ENCODE results near the gene RALGDS. TPM values are rescaled to one million over a fixed set of nuclear protein-coding genes. Genes with fewer than 3 reads are reported as not detected.

Gene RALGDS
- total and polyA plus RNA-seq, 9 of the 15 experiments (the other 6 are each of a cell fraction or from before 2014, with no cell fraction given): 0.75 to 43.3 (median 27.1) TPM

DNA sequence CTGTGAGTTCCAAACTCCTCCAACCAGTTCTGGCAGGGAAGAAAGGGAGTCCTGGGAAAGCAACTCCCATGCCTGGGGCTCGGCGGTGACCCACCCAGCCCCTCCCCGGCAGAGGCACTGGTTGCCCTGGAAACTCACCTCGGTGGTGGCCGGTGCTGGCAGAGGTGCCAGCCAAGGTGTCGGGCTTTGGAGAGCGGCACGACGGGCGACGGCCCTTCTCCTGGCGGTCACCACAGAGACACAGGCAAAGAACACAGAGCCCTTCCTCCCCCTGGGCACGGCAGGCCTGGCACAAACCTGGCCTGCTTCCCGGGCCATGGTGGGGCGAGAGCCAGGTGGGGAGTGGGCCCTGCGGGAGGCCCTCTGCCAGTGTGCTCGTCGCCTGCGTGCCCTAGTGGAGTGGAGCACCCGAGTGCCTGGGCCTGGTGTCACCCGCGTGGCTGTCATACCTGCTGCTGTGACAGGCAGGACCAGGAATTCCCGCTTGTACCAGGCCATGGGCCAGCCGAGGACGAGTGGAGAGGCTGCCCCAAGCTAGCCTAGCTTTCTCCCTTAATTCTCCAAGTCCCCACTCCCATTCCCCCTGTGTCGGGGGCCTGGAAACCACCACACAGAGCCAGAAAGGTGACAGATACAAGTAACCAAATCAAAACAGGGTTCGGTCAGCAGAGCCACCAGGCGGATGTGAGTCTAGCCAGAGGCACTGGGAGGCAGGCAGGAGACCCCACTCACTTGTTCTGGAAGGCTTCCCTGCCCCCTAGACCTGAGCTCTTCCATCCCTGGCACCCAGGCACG, 8.2 kb upstream of the RALGDS start:
- ChIA-PET CTCF (ENCODE audit: low intra/inter-chr PET ratio) (no interaction called here), POLR2A (interaction anchor here (0.8 kb wide), 1 partner anchor 13 kb away, joined by 3 read pairs; no protein-coding TSS in a partner anchor)
- Histone ChIP-seq H3K4me3 (no peak overlapping the region), H3K4me1 (replicated peaks in 1 of 2; ENCODE audit: control insufficient read depth in 2 of 2, insufficient read depth in 2 of 2, low read length in 2 of 2) (peaks cover 28 to 64% of the 10 kb centered on the region in 2 experiments), H3K9me3 (replicated peaks; ENCODE audit: control insufficient read depth, insufficient read depth, low read depth, low read length) (no peaks in the 10 kb centered on the region), H3K36me3 (ENCODE audit: control insufficient read depth, insufficient read depth, low read length) (peaks cover 14% of the 10 kb centered on the region; the same call in 2 of the 3 replicates), H3K27me3 (ENCODE audit: control insufficient read depth in 2 of 2, insufficient read depth in 2 of 2, low read length in 2 of 2) (no peaks in the 10 kb centered on the region), H4K20me1 (replicated peaks; ENCODE audit: control insufficient read depth, insufficient read depth, low read length) (peaks cover 6% of the 10 kb centered on the region), H2AFZ (ENCODE audit: low read depth, low read length) (no peak overlapping the region), H3K79me2 (ENCODE audit: control insufficient read depth, insufficient read depth, low read length) (peaks cover 69% of the 10 kb centered on the region), H3K9ac (ENCODE audit: insufficient read depth in 1 of 2, low read depth in 2 of 2, low read length in 2 of 2) (peak overlapping the region in 1 of 2 experiments; percentile 43; a peak in 1 of 4 replicates), H3K4me2 (ENCODE audit: insufficient read depth, low read length) (no peak overlapping the region), H3K9me1 (ENCODE audit: control insufficient read depth, insufficient read depth, low read length) (no peaks in the 10 kb centered on the region), H3K27ac (ENCODE audit: extremely low read depth, low read depth, low read length) (no peak overlapping the region)
- no TSS peak for BruUV-seq (replicated peaks)
- in situ Hi-C loops (cut with MboI): no loop called here
- DNase-seq (ENCODE audit: extremely low read depth in 1 of 4, low spot score in 3 of 4): no peak
- WGBS (ENCODE audit: insufficient coverage, low coverage, missing lambda C conversion rate): 76% methylated on average over 13 of the region's 29 CpGs
- no peak for ATAC-seq
- no peak for TF ChIP-seq RAD21 (CRISPR knock-in tag; conservative IDR thresholded peaks at IDR 0.05 in 1 of 2, IDR thresholded peaks at IDR 0.05 in 1 of 2)
- peak; percentile 32; the same call in 1 of the 2 replicates for TF ChIP-seq POLR2G (IDR thresholded peaks at IDR 0.05; ENCODE audit: low read depth, low read length)
- no peak for FAIRE-seq
- intact Hi-C loops (cut with micrococcal nuclease): no loop called here

DNA sequence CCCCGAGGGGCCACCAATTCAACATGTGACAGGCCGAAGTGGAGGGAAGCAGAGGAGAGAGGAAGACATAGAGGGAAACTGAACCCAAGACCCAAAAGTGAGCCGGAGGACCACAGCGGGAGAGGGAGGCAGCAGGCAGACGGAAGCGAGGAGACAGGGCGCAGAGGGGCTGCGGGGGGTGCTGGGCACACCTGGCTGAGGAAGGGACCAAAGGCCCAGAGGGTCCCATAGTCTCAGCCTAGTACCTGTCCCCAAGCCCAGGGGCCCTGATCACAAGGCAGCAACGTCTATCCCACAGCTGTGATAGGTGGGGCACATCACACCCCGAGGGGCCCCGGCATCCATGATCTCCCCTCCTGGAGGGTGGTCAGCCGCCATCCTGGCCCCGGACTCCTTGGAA, 7.1 kb upstream of the RALGDS start:
- no peaks in the 10 kb centered on the region for H3K27me3 ChIP-seq (ENCODE audit: control insufficient read depth in 2 of 2, insufficient read depth in 2 of 2, low read length in 2 of 2)
- 0 out of 3 replicates have a peak overlapping the region, but pooled peaks have one; percentile 10 for H3K27ac ChIP-seq (ENCODE audit: extremely low read depth, low read depth, low read length)
- CTCF ChIA-PET (ENCODE audit: low intra/inter-chr PET ratio): no interaction called here
- H3K4me2 ChIP-seq (ENCODE audit: insufficient read depth, low read length): no peak overlapping the region
- no peak for DNase-seq (ENCODE audit: extremely low read depth in 1 of 4, low spot score in 3 of 4)
- H3K4me3 ChIP-seq: no peak overlapping the region
- BruUV-seq (replicated peaks): no TSS peak
- no peaks in the 10 kb centered on the region for H3K9me1 ChIP-seq (ENCODE audit: control insufficient read depth, insufficient read depth, low read length)
- intact Hi-C loops (cut with micrococcal nuclease) (no loop called here), in situ Hi-C loops (cut with MboI) (no loop called here)
- POLR2A ChIA-PET: interaction anchor here (0.8 to 1.0 kb wide), 2 partner anchors 12 to 15 kb away, joined by 3 to 4 read pairs; no protein-coding TSS in a partner anchor
- peaks cover 25 to 63% of the 10 kb centered on the region in 2 experiments for H3K4me1 ChIP-seq (replicated peaks in 1 of 2; ENCODE audit: control insufficient read depth in 2 of 2, insufficient read depth in 2 of 2, low read length in 2 of 2)
- no peaks in the 10 kb centered on the region for H3K9me3 ChIP-seq (replicated peaks; ENCODE audit: control insufficient read depth, insufficient read depth, low read depth, low read length)
- H3K79me2 ChIP-seq (ENCODE audit: control insufficient read depth, insufficient read depth, low read length): peaks cover 62% of the 10 kb centered on the region
- H3K9ac ChIP-seq (ENCODE audit: insufficient read depth in 1 of 2, low read depth in 2 of 2, low read length in 2 of 2): peak overlapping the region in 1 of 2 experiments; percentile 41; a peak in 2 of 4 replicates
- ATAC-seq: no peak
- peaks cover 13% of the 10 kb centered on the region; the same call in 2 of the 3 replicates for H3K36me3 ChIP-seq (ENCODE audit: control insufficient read depth, insufficient read depth, low read length)
- peaks cover under 1% of the 10 kb centered on the region for H4K20me1 ChIP-seq (replicated peaks; ENCODE audit: control insufficient read depth, insufficient read depth, low read length)
- no peak for FAIRE-seq
- no peak overlapping the region for H2AFZ ChIP-seq (ENCODE audit: low read depth, low read length)
- WGBS (ENCODE audit: insufficient coverage, low coverage, missing lambda C conversion rate): 86% methylated on average over 9 of the region's 13 CpGs
- TF ChIP-seq ZNF561 (CRISPR knock-in tag; conservative IDR thresholded peaks at IDR 0.05) (no peak), ZFP36 (IDR thresholded peaks at IDR 0.05; ENCODE audit: low read depth, low read length, partially characterized antibody) (no peak), ZNF165 (CRISPR knock-in tag; IDR thresholded peaks at IDR 0.05; ENCODE audit: borderline replicate concordance) (no peak), SRSF9 (IDR thresholded peaks at IDR 0.05; ENCODE audit: borderline replicate concordance, low read depth, low read length) (no peak), ZNF584 (CRISPR knock-in tag; IDR thresholded peaks at IDR 0.05; ENCODE audit: low read depth) (no peak), FOXA1 (IDR thresholded peaks at IDR 0.05; ENCODE audit: borderline replicate concordance) (no peak), SMARCA4 (IDR thresholded peaks at IDR 0.05) (no peak), PCBP1 (IDR thresholded peaks at IDR 0.05; ENCODE audit: low read depth, low read length, poor library complexity, severe bottlenecking) (no peak), U2AF1 (optimal IDR thresholded peaks at IDR 0.05; ENCODE audit: low read depth, low read length) (no peak), PYGO2 (tag; IDR thresholded peaks at IDR 0.05) (no peak), ZFP1 (CRISPR knock-in tag; IDR thresholded peaks at IDR 0.05) (no peak)
- TF ChIP-seq, protein P1, sequence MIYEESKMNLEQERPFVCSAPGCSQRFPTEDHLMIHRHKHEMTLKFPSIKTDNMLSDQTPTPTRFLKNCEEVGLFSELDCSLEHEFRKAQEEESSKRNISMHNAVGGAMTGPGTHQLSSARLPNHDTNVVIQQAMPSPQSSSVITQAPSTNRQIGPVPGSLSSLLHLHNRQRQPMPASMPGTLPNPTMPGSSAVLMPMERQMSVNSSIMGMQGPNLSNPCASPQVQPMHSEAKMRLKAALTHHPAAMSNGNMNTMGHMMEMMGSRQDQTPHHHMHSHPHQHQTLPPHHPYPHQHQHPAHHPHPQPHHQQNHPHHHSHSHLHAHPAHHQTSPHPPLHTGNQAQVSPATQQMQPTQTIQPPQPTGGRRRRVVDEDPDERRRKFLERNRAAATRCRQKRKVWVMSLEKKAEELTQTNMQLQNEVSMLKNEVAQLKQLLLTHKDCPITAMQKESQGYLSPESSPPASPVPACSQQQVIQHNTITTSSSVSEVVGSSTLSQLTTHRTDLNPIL (CRISPR knock-in tag; IDR thresholded peaks at IDR 0.05): no peak
